Measurements from ENCODE around the gene GGT7. TPM values are rescaled to one million over a fixed set of nuclear protein-coding genes. Genes with fewer than 3 reads are reported as not detected.

The GGT7 gene
- total and polyA plus RNA-seq, 9 of the 15 experiments (the other 6 are each of a cell fraction or from before 2014, with no cell fraction given) = 0.04 to 18.3 (median 5.9) TPM

DNA sequence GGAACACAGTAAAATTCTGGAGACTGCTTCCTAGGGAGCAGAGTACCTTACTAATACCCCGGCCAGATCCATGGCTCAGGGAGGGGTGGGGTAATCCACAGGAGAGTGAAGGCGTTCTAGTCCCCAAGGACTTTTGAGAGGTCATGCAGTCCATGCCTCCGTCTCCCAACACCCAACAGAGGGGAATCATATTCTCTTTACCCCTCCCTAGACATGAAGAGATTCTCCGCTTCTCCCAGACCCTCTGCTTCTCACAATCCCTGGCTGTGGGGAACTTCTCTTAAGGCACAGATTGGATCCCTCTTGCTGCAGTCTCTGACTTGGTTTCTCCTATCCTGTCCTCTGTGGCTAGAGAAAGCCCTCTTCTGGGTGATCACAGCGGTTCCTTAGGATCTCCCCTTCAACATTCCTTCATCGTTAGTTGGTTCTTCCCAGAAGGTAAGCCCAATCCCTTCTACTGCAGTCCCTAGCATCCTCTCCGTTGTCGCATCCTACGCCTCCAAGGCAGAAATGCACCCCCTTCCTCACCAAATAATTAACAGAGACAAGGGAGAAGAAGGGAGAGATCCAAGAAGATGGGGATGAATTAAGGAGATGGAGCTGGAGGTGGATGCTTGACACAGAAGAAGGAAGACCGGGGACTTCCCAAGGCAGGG lies 562 bp downstream of the GGT7 start (continued):
- TF ChIP-seq, protein P1, sequence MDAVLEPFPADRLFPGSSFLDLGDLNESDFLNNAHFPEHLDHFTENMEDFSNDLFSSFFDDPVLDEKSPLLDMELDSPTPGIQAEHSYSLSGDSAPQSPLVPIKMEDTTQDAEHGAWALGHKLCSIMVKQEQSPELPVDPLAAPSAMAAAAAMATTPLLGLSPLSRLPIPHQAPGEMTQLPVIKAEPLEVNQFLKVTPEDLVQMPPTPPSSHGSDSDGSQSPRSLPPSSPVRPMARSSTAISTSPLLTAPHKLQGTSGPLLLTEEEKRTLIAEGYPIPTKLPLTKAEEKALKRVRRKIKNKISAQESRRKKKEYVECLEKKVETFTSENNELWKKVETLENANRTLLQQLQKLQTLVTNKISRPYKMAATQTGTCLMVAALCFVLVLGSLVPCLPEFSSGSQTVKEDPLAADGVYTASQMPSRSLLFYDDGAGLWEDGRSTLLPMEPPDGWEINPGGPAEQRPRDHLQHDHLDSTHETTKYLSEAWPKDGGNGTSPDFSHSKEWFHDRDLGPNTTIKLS (IDR thresholded peaks at IDR 0.05; ENCODE audit: borderline replicate concordance, low read depth) = no peak
- TF ChIP-seq, protein P2, sequence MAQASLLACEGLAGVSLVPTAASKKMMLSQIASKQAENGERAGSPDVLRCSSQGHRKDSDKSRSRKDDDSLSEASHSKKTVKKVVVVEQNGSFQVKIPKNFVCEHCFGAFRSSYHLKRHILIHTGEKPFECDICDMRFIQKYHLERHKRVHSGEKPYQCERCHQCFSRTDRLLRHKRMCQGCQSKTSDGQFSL (CRISPR knock-in tag; IDR thresholded peaks at IDR 0.05) = peak; percentile 40; the same call in 1 of the 2 replicates
- TF ChIP-seq, protein P2 (tag; IDR thresholded peaks at IDR 0.05) = no peak
- TF ChIP-seq, protein P3, sequence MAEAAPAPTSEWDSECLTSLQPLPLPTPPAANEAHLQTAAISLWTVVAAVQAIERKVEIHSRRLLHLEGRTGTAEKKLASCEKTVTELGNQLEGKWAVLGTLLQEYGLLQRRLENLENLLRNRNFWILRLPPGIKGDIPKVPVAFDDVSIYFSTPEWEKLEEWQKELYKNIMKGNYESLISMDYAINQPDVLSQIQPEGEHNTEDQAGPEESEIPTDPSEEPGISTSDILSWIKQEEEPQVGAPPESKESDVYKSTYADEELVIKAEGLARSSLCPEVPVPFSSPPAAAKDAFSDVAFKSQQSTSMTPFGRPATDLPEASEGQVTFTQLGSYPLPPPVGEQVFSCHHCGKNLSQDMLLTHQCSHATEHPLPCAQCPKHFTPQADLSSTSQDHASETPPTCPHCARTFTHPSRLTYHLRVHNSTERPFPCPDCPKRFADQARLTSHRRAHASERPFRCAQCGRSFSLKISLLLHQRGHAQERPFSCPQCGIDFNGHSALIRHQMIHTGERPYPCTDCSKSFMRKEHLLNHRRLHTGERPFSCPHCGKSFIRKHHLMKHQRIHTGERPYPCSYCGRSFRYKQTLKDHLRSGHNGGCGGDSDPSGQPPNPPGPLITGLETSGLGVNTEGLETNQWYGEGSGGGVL (CRISPR knock-in tag; IDR thresholded peaks at IDR 0.05) = no peak
- TF ChIP-seq TEAD1 (CRISPR knock-in tag; IDR thresholded peaks at IDR 0.05) = peak in 1 of 2 experiments; percentile 18; a peak in 1 of 4 replicates
